Stimulated activated CD8-positive, alpha-beta memory T cell treated with anti-CD3 and anti-CD28 coated beads, Interleukin-4, amount 100 ng/mL, for 4 hours (primary cell): Measurements from ENCODE around the gene GPR152.

ENCODE experiments used
- DNase-seq, 2 donors: peaks; one replicate each; pipeline ENCODE4 v3.0.0-alpha.2; 2020; ENCODE audit warnings: low read depth in 2 of 2, low spot score in 1 of 2

GPR152 gene

DNA sequence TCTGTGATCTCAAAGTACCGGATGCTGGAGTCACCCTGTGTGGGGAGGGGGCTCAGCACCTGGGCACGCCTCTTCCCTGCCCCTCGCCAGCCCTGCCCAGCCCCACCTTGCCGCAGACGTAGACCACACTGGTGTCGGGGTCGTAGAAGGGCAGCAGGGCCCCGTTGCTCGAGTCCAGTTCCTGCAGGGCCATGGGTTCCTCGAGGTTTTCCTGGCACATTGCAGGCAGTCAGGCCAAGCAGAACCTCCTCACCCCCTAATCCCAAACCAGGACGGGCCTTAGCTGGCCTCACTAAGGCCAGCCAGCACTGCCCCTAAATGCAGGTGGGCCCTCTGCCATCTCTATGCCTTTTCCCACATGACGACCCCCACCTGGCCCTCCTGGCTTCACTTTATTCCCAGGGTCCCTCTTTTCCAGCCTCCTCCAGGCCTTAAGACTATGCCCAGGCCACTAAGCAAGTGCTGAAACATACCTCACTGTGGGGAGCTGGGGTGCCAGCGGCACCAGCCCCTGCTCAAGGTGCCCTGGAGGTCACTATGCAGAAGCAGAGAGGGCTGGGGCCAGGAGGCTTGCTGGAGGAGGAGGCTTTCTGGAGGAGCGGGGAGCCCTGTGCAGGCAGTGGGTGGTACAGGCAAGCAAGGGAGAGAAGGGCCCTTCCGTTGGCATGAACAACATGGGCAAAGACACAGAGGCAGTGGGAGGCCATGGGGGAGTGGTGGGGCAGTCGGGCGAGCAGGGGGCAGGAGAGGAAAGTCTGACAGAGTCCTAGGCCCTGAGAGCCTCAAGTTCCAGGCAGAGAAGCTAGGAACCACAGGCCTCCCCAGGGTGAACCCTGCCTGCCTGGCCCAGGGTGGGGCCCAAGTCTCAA lies 12.1 kb downstream of the GPR152 start:
- DNase-seq = no peak

- no peak for DNase-seq
Observed at GRCh38 chr11:67439321-67440228, 13.0 kb downstream of the GPR152 start.

GRCh38 chr11:67438158-67438902 lies 14.2 kb downstream of the GPR152 start:
- peak in 1 of 2 donors; percentile 48 for DNase-seq

DNA sequence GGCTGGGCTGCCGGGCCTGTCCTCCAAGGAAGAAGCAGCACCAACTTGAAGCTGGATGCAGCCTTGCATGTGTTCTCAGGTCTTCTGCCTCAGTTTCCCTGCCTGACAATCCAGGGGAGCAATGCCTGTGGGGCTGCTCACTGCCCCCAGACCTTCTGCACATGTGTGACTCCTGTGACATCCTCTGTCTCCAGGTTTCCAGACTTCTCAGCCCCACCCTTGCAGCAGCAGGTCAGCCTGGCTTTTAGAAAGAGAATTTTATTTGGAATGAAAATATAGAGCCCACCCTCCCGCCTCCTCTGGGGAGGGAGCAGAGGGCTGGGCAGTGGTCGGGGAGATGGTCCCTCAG lies 14.7 kb downstream of the GPR152 start:
- DNase-seq = no peak

GRCh38 chr11:67437082-67437808 lies 15.3 kb downstream of the GPR152 start, which contains the start of gene PTPRCAP:
Gene PTPRCAP, minus strand, starts transcription at chr11:67437682. Its CDS starts 63 bp downstream, at chr11:67437619.
- peak; percentile 49 to 62 for DNase-seq

DNA sequence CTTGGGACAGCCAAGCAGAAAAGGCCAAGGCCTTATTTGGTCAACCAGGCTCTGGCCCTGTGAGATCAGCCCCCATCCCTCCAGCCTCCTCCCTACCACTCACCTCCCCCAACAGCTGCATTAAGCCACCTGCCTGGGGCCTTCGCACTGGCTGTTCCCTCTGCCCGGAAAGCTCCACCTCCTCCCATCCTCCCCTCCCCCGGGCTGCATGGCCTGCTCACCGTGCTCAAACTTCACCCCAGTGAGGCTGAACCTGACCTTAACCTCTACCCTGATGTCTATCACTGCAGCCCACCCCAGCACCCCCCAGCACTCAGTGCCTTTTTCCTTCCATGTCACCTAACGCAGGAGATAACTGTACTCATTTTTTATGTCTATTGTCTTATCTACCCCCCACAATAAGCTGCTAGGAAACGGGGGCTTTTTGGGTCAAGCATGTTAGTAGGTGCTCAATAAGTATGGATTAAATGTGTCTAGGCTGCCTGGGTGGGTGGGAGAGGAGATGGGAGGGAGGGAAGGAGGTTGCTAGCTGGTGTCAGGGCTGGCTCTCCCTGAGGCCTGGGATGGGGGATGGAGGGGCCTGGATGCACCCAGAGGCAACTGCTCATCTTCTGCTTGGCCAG lies 16.0 kb downstream of the GPR152 start:
- DNase-seq = no peak

DNA sequence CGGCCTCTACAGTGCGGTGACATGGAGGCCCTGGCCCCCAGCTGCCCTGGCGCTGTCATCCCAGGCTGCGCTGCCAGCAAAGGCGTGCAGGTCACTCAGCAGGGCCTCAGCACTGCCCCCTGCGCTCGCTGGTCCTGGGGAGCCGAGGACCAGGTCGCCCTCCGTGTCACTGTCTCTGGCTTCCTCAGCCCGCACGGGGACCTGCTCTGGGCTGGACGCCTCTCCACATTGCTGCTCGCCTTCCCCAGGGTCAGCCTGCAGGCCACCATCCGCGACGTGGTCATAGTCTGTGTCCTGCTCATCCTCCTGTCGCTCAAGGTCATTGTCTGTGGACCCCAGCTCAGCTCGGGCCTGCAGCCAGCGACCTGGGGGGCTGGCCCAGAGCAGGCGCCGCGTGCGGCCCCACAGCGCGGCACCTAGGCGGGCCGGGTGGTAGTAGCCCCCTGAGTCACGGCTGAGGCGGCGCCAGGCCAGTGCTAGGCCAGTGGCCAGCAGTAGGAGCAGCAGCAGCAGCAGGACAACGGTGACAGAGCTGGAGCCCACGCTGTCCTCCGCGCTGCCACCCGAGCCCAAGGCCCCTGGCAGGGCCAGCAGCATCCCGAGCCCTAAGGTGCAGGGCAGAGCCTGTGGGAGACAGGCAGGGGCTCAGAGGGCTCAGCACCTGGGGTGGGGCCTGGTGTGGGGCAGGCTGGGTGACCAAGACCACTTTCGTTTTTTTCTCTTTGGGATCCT lies 16.6 kb downstream of the GPR152 start:
- no peak for DNase-seq

DNA sequence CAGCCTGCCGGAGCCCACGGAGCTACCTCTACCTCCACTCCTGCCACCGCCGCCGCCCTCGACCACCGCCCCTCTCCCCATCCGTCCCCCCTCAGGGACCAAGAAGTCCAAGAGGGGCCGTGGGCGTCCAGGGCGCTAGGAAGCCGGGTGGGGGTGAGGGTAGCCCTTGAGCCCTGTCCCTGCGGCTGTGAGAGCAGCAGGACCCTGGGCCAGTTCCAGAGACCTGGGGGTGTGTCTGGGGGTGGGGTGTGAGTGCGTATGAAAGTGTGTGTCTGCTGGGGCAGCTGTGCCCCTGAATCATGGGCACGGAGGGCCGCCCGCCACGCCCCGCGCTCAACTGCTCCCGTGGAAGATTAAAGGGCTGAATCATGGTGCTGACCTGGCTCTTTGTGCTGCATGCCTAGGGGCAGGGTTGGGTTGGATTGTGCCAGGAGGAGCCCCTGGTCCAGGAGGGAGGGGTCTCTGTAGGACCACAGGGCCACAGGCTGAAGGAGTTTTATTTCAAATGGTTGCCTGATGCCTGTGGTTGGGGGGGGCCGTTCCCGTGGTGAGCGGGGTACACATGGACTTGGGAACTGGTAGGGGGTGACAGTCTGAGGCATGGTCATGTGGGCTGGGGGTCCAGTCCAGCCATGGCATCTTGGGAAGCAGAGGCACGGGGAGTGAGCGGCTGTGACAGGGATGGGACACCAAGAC lies 17.4 kb downstream of the GPR152 start:
- no peak for DNase-seq

GRCh38 chr11:67434395-67434881 lies 18.1 kb downstream of the GPR152 start:
- no peak for DNase-seq

- DNase-seq = no peak
Observed at GRCh38 chr11:67433536-67434394, 18.8 kb downstream of the GPR152 start.

DNA sequence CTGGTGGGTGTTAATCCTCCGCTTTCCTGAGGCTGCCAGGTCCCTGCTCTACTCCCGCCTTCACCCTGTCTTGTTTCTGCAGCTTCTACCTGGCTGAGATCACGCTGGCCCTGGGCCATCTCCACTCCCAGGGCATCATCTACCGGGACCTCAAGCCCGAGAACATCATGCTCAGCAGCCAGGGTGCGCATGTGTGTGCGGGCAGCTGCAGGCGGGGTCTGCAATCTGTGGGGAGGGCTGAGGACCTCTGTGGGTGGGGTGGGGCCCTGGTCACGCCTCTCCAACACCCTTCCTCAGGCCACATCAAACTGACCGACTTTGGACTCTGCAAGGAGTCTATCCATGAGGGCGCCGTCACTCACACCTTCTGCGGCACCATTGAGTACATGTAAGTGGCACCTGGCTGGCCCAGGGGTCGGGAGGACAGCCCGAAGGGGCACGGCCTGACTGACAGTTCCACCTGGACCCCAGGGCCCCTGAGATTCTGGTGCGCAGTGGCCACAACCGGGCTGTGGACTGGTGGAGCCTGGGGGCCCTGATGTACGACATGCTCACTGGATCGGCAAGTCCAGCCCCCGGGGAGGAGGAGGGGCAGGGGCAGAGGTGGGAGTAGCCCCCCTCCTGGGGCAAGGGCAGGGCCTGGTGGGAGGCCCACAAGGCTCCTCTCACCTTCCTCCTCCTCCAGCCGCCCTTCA lies 19.7 kb downstream of the GPR152 start:
- no peak for DNase-seq

GRCh38 chr11:67431346-67432249 lies 20.9 kb downstream of the GPR152 start:
- DNase-seq = no peak

DNA sequence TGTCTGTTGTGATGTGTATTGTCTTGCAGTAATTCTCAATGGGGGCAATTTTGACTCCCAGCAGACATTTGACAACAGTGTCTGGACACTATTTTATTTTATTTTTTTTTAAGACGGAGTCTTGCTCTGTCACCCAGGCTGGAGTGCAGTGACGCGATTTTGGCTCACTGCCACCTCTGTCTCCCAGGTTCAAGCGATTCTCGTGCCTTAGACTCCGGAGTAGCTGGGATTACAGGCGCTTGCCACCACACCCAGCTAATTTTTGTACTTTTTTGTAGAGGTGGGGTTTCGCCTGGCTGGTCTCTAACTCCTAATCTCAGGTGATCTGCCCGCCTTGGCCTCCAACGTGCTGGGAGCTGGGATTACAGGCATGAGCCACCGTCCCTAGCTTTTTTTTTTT lies 22.8 kb downstream of the GPR152 start:
- DNase-seq = no peak

DNA sequence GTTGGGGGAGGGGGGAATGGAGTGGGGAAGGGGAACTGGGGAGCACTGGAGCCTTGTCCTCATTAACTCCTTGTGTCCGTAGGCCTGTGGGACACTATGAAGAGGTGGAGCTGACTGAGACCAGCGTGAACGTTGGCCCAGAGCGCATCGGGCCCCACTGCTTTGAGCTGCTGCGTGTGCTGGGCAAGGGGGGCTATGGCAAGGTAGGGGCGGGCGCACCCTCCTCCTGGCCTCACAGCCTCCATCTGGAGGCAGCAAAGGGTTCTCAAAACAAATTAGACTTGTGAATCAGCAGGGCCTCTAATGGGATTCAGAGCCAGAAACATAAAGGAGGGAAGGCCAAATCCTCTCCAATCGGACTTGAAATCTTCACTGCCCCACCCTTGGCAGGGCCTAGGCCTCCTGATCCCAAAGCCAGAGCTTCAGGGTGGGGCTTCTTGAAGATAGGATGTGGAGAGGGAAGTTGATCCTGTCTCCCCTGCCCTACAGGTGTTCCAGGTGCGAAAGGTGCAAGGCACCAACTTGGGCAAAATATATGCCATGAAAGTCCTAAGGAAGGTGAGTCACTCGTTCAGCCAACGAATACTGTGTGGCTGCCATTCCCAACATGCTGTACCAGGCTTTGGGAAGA lies 23.4 kb downstream of the GPR152 start:
- no peak for DNase-seq
